ENCODE data around the gene SPECC1. TPM values are rescaled to one million over a fixed set of nuclear protein-coding genes. Genes with fewer than 3 reads are reported as not detected.
A peak's percentile ranks its signal among the peaks of the same experiment; 100 is the strongest.

The SPECC1 gene
- total and polyA plus RNA-seq, 8 donors, result 6.1 to 38.3 (median 7.1) TPM

GRCh38 chr17:20200865-20201458 lies 191.8 kb downstream of the SPECC1 start:
- no peak for ATAC-seq
- H3K9me3 ChIP-seq, result peaks cover 0 to 8% of the 10 kb centered on the region in 2 donors
- no peaks in the 10 kb centered on the region for H3K36me3 ChIP-seq
- DNase-seq, result no peak
- H3K4me3 ChIP-seq, result no peak overlapping the region
- TF ChIP-seq CTCF (IDR thresholded peaks at IDR 0.05), result no peak
- peaks cover 0 to 2% of the 10 kb centered on the region in 2 donors for H3K4me1 ChIP-seq
- H3K27ac ChIP-seq, result no peak overlapping the region
- no peaks in the 10 kb centered on the region for H3K27me3 ChIP-seq
- intact Hi-C loops (cut with DNase I), result no loop called here

GRCh38 chr17:20202141-20202621 lies 193.0 kb downstream of the SPECC1 start:
- no peak for DNase-seq
- no peak overlapping the region for H3K27ac ChIP-seq
- H3K36me3 ChIP-seq, result no peaks in the 10 kb centered on the region
- TF ChIP-seq CTCF (IDR thresholded peaks at IDR 0.05), result no peak
- no peak for ATAC-seq
- peaks cover 3 to 11% of the 10 kb centered on the region in 2 donors for H3K4me1 ChIP-seq
- H3K27me3 ChIP-seq, result no peaks in the 10 kb centered on the region
- H3K9me3 ChIP-seq, result peaks cover 0 to 8% of the 10 kb centered on the region in 2 donors
- H3K4me3 ChIP-seq, result no peak overlapping the region
- intact Hi-C loops (cut with DNase I), result no loop called here

- ATAC-seq, result no peak
- intact Hi-C loops (cut with DNase I), result no loop called here
- no peak overlapping the region for H3K4me3 ChIP-seq
- H3K4me1 ChIP-seq, result peaks cover 3 to 17% of the 10 kb centered on the region in 2 donors
- H3K36me3 ChIP-seq, result no peaks in the 10 kb centered on the region
- H3K27ac ChIP-seq, result no peak overlapping the region
- no peak for TF ChIP-seq CTCF (IDR thresholded peaks at IDR 0.05)
- no peaks in the 10 kb centered on the region for H3K27me3 ChIP-seq
- peaks cover 0 to 8% of the 10 kb centered on the region in 2 donors for H3K9me3 ChIP-seq
- no peak for DNase-seq
Observed at GRCh38 chr17:20203018-20203417, 193.9 kb downstream of the SPECC1 start.

- DNase-seq, result no peak
- no peaks in the 10 kb centered on the region for H3K36me3 ChIP-seq
- H3K27me3 ChIP-seq, result no peaks in the 10 kb centered on the region
- no peak overlapping the region for H3K4me3 ChIP-seq
- TF ChIP-seq CTCF (IDR thresholded peaks at IDR 0.05), result no peak
- peak; percentile 27 for ATAC-seq
- intact Hi-C loops (cut with DNase I), result no loop called here
- no peaks in the 10 kb centered on the region for H3K9me3 ChIP-seq
- peaks cover 3 to 17% of the 10 kb centered on the region in 2 donors for H3K4me1 ChIP-seq
- no peak overlapping the region for H3K27ac ChIP-seq
Observed at GRCh38 chr17:20203761-20204263, 194.7 kb downstream of the SPECC1 start.

GRCh38 chr17:20205609-20206008 lies 196.4 kb downstream of the SPECC1 start:
- H3K27me3 ChIP-seq, result no peaks in the 10 kb centered on the region
- H3K9me3 ChIP-seq, result no peaks in the 10 kb centered on the region
- no peak for TF ChIP-seq CTCF (IDR thresholded peaks at IDR 0.05)
- H3K27ac ChIP-seq, result no peak overlapping the region
- H3K4me1 ChIP-seq, result peaks cover 3 to 17% of the 10 kb centered on the region in 2 donors
- intact Hi-C loops (cut with DNase I), result no loop called here
- H3K4me3 ChIP-seq, result no peak overlapping the region
- DNase-seq (no peak), ATAC-seq (no peak)
- H3K36me3 ChIP-seq, result no peaks in the 10 kb centered on the region
